Stimulated activated CD4-positive, alpha-beta T cell treated with anti-CD3 and anti-CD28 coated beads, Interleukin-12 subunit alpha, Interleukin-12 subunit beta, amount 100 ng/mL, for 4 hours (primary cell): Measurements from ENCODE around the gene SNX9.
A peak's percentile ranks its signal among the peaks of the same experiment; 100 is the strongest.

ENCODE experiments used
- DNase-seq: peaks from one replicate; pipeline ENCODE4 v3.0.0-alpha.2; 2020

Gene SNX9

GRCh38 chr6:157804448-157805327 is 18.4 kb upstream of the SNX9 start:
- DNase-seq = no peak

- no peak for DNase-seq
These were observed 16.8 kb upstream of the SNX9 start for GRCh38 chr6:157806131-157806855.

- DNase-seq = no peak
These were observed 16.2 kb upstream of the SNX9 start for GRCh38 chr6:157806856-157807215.

- DNase-seq = no peak
These were observed 14.6 kb upstream of the SNX9 start for GRCh38 chr6:157808405-157808950.

GRCh38 chr6:157809613-157810012 is 13.4 kb upstream of the SNX9 start:
- DNase-seq = no peak

- no peak for DNase-seq
These were observed 11.9 kb upstream of the SNX9 start for GRCh38 chr6:157811137-157811475.

- DNase-seq = no peak
These were observed 11.4 kb upstream of the SNX9 start for GRCh38 chr6:157811476-157812173.

- DNase-seq = no peak
These were observed 10.4 kb upstream of the SNX9 start for GRCh38 chr6:157812425-157813171.

- DNase-seq = no peak
These were observed 9.9 kb upstream of the SNX9 start for GRCh38 chr6:157813191-157813590.

- DNase-seq = no peak
These were observed 9.1 kb upstream of the SNX9 start for GRCh38 chr6:157813750-157814455.

GRCh38 chr6:157814883-157815282 is 8.2 kb upstream of the SNX9 start:
- DNase-seq = no peak

- DNase-seq = no peak
These were observed 1.6 kb upstream of the SNX9 start for GRCh38 chr6:157821342-157822033.

GRCh38 chr6:157822245-157823000 is 623 bp upstream of the SNX9 start:
- no peak for DNase-seq

GRCh38 chr6:157823528-157824370 is 703 bp downstream of the SNX9 start:
- DNase-seq = peak; percentile 59

- DNase-seq = no peak
These were observed 2.3 kb downstream of the SNX9 start for GRCh38 chr6:157825243-157825904.

- no peak for DNase-seq
These were observed 7.4 kb downstream of the SNX9 start for GRCh38 chr6:157830354-157831017.

- DNase-seq = no peak
These were observed 7.9 kb downstream of the SNX9 start for GRCh38 chr6:157831018-157831369.

- DNase-seq = no peak
These were observed 8.6 kb downstream of the SNX9 start for GRCh38 chr6:157831424-157832249.
